GM15510 (cell line): ENCODE results near the gene CDC40.
A peak's percentile ranks its signal among the peaks of the same experiment; 100 is the strongest.

Source experiments
- POLR2A ChIP-seq: IDR thresholded peaks from 3 replicates; pipeline ENCODE4 v1.6.1; 2011; ENCODE audit warnings: borderline replicate concordance; ENCODE audit not compliant: insufficient read length; ENCODE audit errors: extremely low read depth

The CDC40 gene

GRCh38 chr6:110180228-110181008 lies at the start of gene CDC40:
TSS of gene CDC40 (plus strand) at chr6:110180427. CDS start at chr6:110180445, 18 bp downstream.
- TF ChIP-seq POLR2A = peak; percentile 76

DNA sequence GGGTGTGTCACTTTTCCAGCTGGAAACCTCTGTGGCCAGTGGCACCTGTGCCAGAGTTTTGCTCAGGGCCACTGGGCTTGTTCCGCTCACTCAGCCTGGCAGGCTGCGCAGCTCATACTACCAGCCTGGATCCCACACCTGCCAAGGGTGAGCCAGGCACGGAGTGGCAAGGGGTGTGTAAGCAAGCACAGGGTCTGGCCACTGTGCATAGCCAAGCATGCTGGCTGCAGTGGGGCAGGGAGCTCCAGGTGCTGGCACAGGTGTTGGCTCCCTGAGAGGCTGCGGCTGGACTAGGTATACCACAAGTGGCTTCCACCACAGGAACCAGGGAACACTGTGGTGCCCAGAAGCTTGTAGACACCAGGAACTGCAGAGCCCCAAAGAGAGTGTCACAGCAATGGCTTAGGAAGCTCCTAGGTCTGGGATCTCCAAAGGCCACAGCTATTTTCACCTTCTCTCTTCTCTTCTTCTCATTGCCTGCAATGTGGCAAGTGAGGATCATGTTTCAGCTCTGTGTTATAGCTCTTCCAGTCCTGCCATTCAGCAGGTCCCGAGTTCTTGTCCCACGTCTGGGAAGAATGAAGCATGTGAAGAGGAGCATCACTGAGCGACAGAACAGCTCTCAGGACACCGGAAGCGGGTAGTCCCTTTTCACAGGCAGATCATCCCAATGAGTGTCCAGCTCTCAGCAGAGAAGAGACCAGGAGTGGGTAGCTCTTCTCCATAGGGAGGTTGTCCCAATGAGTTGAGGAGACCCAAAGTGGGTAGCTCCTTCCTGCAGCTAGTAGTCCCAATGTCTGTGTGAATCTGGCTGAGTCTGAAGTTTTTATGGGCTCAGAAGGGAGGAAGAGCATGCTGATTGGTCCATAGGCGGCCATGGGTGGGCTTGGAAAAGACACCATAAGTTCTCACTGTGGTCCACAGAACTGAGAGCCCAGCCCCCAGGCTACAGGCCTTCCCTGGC lies 42.0 kb upstream of the CDC40 start:
- no peak for TF ChIP-seq POLR2A

DNA sequence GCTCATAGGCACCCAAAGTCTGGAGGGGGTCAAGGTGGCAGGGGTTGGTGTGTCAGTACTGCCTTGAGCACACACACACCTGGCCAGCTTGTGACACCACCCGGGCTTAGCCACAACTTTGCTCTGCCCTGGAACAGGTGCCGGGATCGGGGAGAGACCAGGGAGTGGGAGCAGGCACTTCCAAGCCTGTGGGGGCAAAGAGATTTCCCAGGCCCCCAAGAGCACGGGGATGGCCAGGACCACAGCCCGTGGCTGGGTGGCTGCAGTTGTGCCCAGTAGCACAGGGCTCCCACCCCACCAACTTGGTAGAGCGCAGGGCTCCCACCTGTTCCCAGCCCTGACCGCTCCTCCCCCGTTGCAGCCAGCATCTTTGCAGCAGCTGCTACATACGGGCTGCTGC lies 41.2 kb upstream of the CDC40 start:
- no peak for TF ChIP-seq POLR2A

GRCh38 chr6:110140650-110141049 lies 39.6 kb upstream of the CDC40 start:
- no peak for TF ChIP-seq POLR2A

- TF ChIP-seq POLR2A = no peak
These were observed 32.4 kb upstream of the CDC40 start for GRCh38 chr6:110147870-110148269.

DNA sequence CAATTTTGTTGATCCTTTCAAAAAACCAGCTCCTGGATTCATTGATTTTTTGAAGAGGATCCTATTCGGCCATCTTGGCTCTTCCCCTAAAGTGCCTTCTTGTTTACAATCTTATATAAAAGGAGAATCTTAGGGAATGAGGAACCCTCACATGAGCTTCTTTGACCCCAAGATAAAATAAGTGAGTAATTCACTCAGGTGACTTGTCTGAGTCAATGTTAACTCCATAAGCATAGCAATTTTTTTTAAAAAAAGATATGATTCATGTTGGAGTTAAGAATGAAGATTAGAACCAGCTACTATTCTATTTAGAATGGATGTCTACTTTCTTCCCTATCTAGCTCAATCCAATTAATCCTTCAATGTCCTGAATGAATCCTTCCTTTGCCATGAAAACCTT lies 21.7 kb upstream of the CDC40 start:
- TF ChIP-seq POLR2A = no peak

DNA sequence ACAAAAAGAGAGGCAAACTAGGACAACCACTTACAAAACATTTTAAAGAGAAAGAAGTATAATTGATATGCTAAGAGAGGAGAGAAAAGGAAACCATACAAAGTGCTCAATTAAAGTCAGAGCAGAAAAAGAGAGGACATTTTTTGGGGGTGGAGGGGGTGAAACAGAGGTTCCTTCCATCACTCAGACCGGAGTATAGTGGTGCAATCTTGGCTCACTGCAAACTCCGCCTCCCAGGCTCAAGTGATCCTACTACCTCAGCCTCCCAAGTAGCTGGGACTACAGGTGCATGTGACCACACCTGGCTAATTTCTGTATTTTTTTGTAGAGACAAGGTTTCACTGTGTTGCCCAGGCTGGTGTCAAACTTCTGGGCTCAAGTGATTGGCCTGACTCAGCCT lies 10.1 kb upstream of the CDC40 start:
- no peak for TF ChIP-seq POLR2A

- TF ChIP-seq POLR2A = no peak
These were observed 6.6 kb upstream of the CDC40 start for GRCh38 chr6:110173506-110174132.

DNA sequence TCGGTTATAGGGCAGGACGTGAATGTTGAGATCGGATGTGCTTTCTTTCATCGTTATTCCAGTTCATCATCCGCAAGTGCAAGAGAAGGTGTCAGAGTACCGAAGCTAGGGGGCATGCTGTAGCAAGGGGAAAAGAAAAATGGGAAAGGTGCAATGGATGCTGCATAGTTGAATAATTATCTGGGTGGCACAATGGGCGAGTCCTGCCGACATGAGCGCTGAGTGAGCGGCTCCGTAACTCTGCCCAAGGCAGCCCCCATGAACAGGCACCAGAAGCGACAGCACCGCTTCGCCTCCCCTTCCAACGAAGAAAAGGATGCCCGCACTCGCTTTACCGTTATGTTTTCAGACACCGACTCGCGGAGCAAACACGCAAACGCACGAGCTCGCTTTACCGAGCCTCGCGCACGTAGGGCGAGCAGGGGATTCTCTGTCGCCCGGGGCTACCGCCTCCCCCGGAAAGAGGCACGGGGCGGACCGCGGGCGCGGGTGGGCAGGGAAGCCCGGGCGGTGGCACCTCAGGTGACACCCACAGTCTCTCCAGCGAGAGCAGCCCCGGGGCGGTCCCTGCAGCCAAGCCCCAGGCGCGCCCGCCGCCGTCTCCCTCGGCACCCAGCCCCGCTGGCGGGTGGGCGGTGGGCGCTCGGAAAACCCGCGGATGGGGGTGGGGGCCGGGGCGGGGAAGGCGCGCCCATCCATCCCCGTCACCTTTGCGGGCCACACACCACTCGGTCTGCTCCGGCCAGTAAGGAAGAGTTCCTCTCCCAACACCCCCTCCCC lies 1.4 kb upstream of the CDC40 start:
- TF ChIP-seq POLR2A = no peak

DNA sequence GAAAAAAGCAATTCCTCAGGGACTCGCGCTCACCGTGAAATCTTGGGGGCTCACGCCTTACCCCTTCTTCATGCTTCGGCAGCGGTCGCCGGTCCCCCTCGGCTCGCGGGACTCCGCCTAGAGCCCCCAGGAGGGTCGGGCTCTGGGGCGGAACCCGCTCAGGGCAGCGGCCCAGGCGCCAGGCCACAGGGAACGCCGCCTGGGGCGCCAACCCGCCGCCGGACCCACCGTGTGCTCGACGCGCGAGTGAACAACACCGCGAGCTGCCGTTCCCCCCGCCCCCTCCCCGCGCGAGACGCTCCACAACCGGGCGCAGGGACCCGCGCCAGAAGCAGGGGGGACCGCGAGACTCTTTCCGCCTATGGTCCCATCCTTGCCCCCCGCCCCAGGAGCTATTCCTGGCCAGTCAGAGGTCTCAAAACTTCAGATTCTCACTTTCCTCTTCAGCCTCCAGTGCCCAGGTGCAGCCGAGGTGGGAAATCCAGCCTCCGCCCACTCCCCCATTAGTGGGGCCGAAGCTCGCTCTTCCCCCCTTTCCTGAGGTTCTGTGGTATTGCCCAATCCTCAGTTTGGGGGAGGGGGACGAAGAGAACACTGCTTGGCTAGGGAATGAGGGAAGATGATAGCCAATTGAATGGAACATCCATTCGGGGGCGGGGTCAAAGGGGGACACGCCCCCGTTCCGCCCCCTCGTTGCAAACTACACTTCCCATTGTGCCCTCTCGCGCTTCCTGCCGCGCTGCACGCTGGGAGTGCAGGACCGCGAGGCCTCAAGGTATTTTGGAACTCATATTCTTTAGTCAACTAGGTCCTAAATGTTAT lies 610 bp upstream of the CDC40 start, which contains the start of gene WASF1:
Gene WASF1 (minus strand): TSS at position 265 of the 822 bp plus-strand sequence. CDS start 52,069 bp downstream, outside the sequence.
- TF ChIP-seq POLR2A = peak; percentile 27

DNA sequence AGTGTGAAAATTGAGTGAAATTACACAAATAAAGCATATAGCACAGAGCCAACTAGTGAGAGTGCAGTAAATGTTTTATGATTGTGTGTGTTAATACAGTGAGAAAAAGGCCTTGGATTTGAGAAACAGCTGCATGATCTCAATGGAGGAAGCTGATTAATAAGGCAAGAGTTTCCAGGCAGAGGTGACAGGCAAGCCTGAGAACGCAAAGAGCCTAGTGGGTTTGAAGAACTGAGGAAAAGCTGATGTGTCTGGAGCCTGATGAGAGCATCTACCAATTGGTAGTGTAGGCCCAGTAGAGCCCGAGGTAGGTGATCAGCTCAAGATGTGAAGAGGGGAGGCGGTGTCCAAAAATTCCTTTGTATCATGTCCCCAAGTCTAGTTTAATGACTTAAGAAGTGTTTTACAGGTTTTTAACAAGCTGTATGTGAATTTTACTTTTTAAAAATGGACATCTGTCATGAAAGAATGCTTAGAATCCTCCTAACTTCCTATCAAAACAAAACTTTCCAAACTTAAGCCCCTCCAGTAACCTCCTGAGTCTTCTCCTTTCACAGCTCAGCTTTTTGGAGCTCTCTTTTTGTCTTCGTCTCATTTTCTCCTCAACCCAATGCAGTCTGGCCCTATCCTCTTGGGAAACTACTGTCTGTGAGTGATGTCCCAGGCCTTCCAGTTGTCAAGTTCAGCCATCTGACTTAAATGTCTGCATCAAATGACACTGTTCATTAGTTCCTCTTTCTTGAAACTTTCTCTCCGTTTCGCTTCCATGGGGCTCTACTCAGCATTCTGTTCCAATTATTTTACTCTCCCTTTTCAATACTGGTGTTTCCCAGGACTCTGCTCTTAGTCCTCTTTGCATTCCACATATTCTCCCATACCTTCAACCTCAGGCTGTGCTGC lies 1.2 kb downstream of the CDC40 start:
- TF ChIP-seq POLR2A = no peak

DNA sequence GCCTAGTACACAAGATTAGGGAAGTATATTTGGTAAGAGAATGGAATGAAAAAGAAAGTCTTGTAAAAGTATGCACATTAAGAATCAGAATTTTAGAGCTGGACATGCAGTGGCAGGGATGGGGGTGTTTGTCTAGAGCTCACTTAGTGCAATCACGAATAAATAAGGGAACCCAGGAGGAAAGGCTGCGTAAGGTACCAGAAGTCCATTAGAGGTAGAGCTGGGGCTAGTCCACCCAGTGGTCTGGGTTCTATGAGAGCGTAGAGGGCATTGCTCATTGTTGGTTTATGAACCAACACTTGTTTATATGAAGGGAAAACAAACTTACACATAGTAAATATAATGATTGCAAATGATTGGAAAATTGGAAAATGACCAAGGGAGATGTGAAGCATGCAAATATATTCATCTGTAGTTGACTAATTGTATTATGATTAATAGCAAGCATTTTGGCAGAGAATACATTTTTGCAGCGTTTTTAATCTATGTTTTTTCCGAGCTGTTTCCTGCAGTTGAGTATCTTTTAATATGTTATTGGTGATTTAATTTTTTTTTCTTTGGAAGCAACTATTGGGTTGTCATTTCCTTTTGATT lies 3.2 kb downstream of the CDC40 start:
- TF ChIP-seq POLR2A = no peak
